CD4-positive, CD25-positive, alpha-beta regulatory T cell (primary cell): ENCODE results near the gene TMCC1. TPM values are rescaled to one million over a fixed set of nuclear protein-coding genes. Genes with fewer than 3 reads are reported as not detected.
A peak's percentile ranks its signal among the peaks of the same experiment; 100 is the strongest.

Experiments
- ATAC-seq, 2 donors: fragments of 150-1000 bp; cut with Tn5 transposase; one replicate each; pipeline ENCODE4 v1.10.0; 2021; ENCODE audit warnings: low read depth in 2 of 2, moderate number of reproducible peaks in 2 of 2, moderate library complexity in 1 of 2
- DNase-seq, 3 donors: peaks; one replicate each; pipeline versions ENCODE4 v3.0.0 to v3.0.0-alpha.2; 2012 to 2022; ENCODE audit warnings: mixed read lengths in 1 of 3
- H3K27ac ChIP-seq: one replicate; pipeline ENCODE4 v1.7.0; 2013; ENCODE audit warnings: mild to moderate bottlenecking, low read length; ENCODE audit not compliant: insufficient read depth, poor library complexity, severe bottlenecking
- H3K27me3 ChIP-seq: one replicate; pipeline ENCODE4 v1.7.0; 2013; ENCODE audit warnings: low read length; ENCODE audit not compliant: control insufficient read depth, insufficient read depth
- H3K36me3 ChIP-seq: one replicate; pipeline ENCODE4 v1.7.0; 2013; ENCODE audit warnings: mild to moderate bottlenecking, low read length, moderate library complexity; ENCODE audit not compliant: control insufficient read depth, insufficient read depth
- H3K4me1 ChIP-seq: 2 replicates; pipeline ENCODE4 v1.7.0; 2013; ENCODE audit warnings: mild to moderate bottlenecking, low read length; ENCODE audit not compliant: insufficient read depth, control insufficient read depth, poor library complexity, severe bottlenecking
- H3K4me3 ChIP-seq: one replicate; pipeline ENCODE4 v1.7.0; 2013; ENCODE audit warnings: low read depth, mild to moderate bottlenecking, low read length, moderate library complexity
- H3K9me3 ChIP-seq, 2 experiments: 1 replicate in 1 of 2; 2 replicates in 1 of 2; pipeline ENCODE4 v1.7.0; 2013; ENCODE audit warnings: low read length in 2 of 2, mild to moderate bottlenecking in 1 of 2, moderate library complexity in 1 of 2; ENCODE audit not compliant: control insufficient read depth in 2 of 2
- H3K27ac Mint-ChIP-seq, 3 donors: one replicate each; pipeline ENCODE4 v1.8.0; 2020 to 2022; ENCODE audit warnings: mild to moderate bottlenecking in 3 of 3, mixed read lengths in 3 of 3, moderate library complexity in 2 of 3
- H3K27me3 Mint-ChIP-seq: one replicate; pipeline ENCODE4 v1.8.0; 2022; ENCODE audit warnings: mild to moderate bottlenecking, mixed read lengths
- H3K36me3 Mint-ChIP-seq: one replicate; pipeline ENCODE4 v1.8.0; 2020; ENCODE audit warnings: mixed read lengths
- H3K4me1 Mint-ChIP-seq, 4 donors: one replicate each; pipeline ENCODE4 v1.8.0; 2020 to 2022; ENCODE audit warnings: mixed read lengths in 4 of 4, mild to moderate bottlenecking in 1 of 4
- H3K4me3 Mint-ChIP-seq, 4 donors: one replicate each; pipeline ENCODE4 v1.8.0; 2020 to 2022; ENCODE audit warnings: mild to moderate bottlenecking in 4 of 4, mixed read lengths in 4 of 4, moderate library complexity in 3 of 4
- H3K9me3 Mint-ChIP-seq, 7 donors: one replicate each; pipeline ENCODE4 v1.8.0; 2020 to 2022; ENCODE audit warnings: mixed read lengths in 7 of 7, mild to moderate bottlenecking in 3 of 7, moderate library complexity in 2 of 7
- polyA plus RNA-seq, 4 donors: library from polyadenylated mRNA; unstranded; fragments of 300-500 nt; fragmentation: Illumina TruSeq; gene quantifications; one replicate each; pipeline ENCODE4 v1.2.3, GENCODE V29; 2021
- total RNA-seq: library from RNA; stranded (reverse); gene quantifications from one replicate; pipeline ENCODE4 v1.2.3, GENCODE V29; 2022

TMCC1 gene
- total and polyA plus RNA-seq, 5 donors from 2014 or later, result 5.2 to 29.2 (median 6.2) TPM

DNA sequence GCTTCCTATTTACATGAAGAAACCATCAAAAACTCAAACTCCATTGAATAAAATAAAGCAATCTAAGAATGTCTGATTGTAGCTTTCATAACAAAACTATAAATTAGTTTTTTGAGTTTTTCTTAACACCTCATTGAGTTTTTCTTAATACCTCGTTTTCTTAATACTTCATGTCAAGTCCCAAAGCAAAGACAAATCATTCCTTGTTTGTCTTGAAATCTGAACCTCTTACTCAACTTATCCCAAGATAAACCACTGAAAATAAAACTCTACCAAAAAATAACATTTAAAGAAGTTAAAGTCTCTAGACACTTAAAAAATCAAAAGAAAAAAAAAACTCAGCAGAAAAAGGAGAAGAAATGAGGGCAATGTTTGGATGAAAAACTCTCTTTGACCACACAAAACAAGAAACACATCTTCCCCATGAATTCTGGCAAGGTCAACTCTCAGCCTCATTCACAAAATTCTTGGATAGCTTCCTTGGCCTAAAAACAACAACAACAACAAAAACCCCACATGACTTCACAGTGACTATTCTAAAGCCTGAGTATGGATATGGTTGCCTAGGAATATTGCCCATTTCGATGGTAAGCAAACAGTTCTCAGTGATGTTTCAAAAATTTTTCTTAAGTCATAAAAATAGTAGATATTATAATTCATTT is 38.2 kb downstream of the TMCC1 start:
- DNase-seq (no peak), ATAC-seq (no peak)
- Histone ChIP-seq H3K9me3 (no peaks in the 10 kb centered on the region), H3K4me1 (no peaks in the 10 kb centered on the region), H3K4me3 (no peak overlapping the region), H3K27ac (no peak overlapping the region), H3K36me3 (peaks cover 19% of the 10 kb centered on the region), H3K27me3 (no peaks in the 10 kb centered on the region)
- no peaks in the 10 kb centered on the region for H3K27me3 Mint-ChIP-seq
- H3K4me1 Mint-ChIP-seq, result peaks cover 16 to 41% (median 23%) of the 10 kb centered on the region in 4 donors
- peaks cover 0 to 6% (median 0%) of the 10 kb centered on the region in 7 donors for H3K9me3 Mint-ChIP-seq
- H3K27ac Mint-ChIP-seq, result peak overlapping the region in 1 of 3 donors; percentile 18
- H3K36me3 Mint-ChIP-seq, result peaks cover 26% of the 10 kb centered on the region
- no peak overlapping the region for H3K4me3 Mint-ChIP-seq

- peak overlapping the region in 1 of 3 donors; percentile 15 for H3K27ac Mint-ChIP-seq
These were observed 39.1 kb downstream of the TMCC1 start for GRCh38 chr3:129854460-129854859.

DNA sequence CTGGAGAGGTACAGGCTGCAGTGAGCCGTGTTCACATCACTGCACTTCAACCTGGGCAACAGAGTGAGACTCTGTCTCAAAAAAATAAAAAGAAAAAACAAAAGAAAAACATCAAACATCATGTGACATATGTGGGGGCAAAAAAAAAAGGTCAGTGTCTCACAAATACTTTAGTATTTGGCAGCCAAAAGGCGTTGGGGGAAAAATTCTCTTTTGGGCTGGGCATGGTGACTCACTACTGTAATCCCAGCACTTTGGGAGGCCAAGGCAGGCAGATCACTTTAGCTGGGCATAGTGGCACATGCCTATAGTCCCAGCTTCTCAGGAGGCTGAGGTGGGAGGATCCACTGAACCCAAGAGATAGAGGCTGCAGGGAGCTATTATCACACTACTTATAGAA is 47.6 kb downstream of the TMCC1 start:
- no peak overlapping the region for H3K27ac ChIP-seq
- peaks cover 6 to 32% (median 19%) of the 10 kb centered on the region in 4 donors for H3K4me1 Mint-ChIP-seq
- H3K4me1 ChIP-seq, result no peaks in the 10 kb centered on the region
- H3K9me3 ChIP-seq, result no peaks in the 10 kb centered on the region
- no peak for ATAC-seq
- DNase-seq, result no peak
- peak overlapping the region in 1 of 3 donors; percentile 52 for H3K27ac Mint-ChIP-seq
- no peaks in the 10 kb centered on the region for H3K27me3 ChIP-seq
- peaks cover 0 to 9% (median 0%) of the 10 kb centered on the region in 7 donors for H3K9me3 Mint-ChIP-seq
- H3K4me3 ChIP-seq, result no peak overlapping the region
- H3K36me3 ChIP-seq, result peaks cover 13% of the 10 kb centered on the region
- H3K4me3 Mint-ChIP-seq, result no peak overlapping the region
- H3K27me3 Mint-ChIP-seq, result no peaks in the 10 kb centered on the region
- H3K36me3 Mint-ChIP-seq, result peaks cover 38% of the 10 kb centered on the region

More at GRCh38 chr3:129854460-129854859, 39.1 kb downstream of the TMCC1 start:
- no peak overlapping the region for H3K4me3 Mint-ChIP-seq
- Histone ChIP-seq H3K36me3 (peaks cover 17% of the 10 kb centered on the region), H3K27ac (no peak overlapping the region), H3K4me1 (no peaks in the 10 kb centered on the region), H3K27me3 (no peaks in the 10 kb centered on the region), H3K9me3 (no peaks in the 10 kb centered on the region), H3K4me3 (no peak overlapping the region)
- DNase-seq, result no peak
- peaks cover 16 to 45% (median 23%) of the 10 kb centered on the region in 4 donors for H3K4me1 Mint-ChIP-seq
- ATAC-seq, result no peak
- H3K9me3 Mint-ChIP-seq, result peaks cover 0 to 6% (median 0%) of the 10 kb centered on the region in 7 donors
- H3K27me3 Mint-ChIP-seq, result no peaks in the 10 kb centered on the region
- peaks cover 30% of the 10 kb centered on the region for H3K36me3 Mint-ChIP-seq

DNA sequence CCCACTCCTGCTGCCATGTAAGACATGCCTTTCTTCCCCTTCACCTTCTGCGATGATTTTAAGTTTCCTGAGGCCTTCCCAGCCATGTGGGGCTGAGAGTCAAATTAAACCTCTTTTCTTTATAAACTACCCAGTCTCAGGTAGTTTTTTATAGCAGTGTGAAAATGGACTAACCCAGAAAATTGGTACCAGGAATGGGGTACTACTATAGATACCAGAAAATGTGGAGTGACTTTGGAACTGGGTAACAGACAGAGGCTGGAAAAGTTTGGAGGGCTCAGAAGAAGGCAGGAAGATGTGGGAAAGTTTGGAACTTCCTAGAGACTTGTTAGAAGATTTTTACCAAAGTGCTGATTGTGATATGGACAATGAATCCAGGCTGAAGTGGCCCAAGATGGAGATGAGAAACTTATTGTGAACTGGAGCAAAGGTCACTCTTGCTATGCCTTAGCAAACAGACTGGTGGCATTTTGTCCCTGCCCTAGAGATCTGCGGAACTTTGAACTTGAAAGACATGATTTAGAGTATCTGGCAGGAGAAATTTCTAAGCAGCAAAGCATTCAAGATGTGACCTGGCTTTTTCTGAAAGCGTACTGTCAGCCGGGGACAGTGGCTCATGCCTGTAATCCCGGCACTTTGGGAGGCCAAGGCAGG is 52.7 kb downstream of the TMCC1 start:
- Mint-ChIP-seq H3K4me3 (no peak overlapping the region), H3K4me1 (peaks cover 14 to 35% (median 21%) of the 10 kb centered on the region in 4 donors), H3K36me3 (peaks cover 43% of the 10 kb centered on the region), H3K27me3 (no peaks in the 10 kb centered on the region), H3K9me3 (peaks cover 0 to 9% (median 0%) of the 10 kb centered on the region in 7 donors), H3K27ac (no peak overlapping the region)
- H3K4me1 ChIP-seq, result no peaks in the 10 kb centered on the region
- H3K27me3 ChIP-seq, result no peaks in the 10 kb centered on the region
- no peak for DNase-seq
- peaks cover 2% of the 10 kb centered on the region for H3K36me3 ChIP-seq
- H3K9me3 ChIP-seq, result no peaks in the 10 kb centered on the region
- ATAC-seq, result no peak
- H3K4me3 ChIP-seq, result no peak overlapping the region
- no peak overlapping the region for H3K27ac ChIP-seq

DNA sequence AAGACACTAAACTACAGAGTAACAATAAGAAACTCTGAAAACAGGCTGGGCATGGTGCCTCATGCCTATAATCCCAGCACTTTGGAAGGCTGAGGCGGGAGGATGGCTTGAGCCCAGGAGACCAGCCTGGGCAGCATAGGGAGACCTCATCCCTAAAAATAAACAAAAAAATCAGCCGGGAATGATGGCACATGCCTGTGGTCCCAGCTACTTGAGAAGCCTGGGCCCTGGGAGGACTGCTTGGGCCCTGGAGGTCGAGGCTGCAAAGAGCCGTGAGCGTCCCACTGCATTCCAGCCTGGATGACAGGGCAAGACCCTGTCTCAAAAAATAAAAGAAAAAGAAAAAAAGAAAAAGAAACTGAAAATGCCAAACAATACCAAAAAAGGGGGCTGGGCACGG is 55.4 kb downstream of the TMCC1 start:
- no peaks in the 10 kb centered on the region for H3K4me1 ChIP-seq
- no peaks in the 10 kb centered on the region for H3K27me3 ChIP-seq
- H3K4me3 ChIP-seq, result no peak overlapping the region
- H3K9me3 ChIP-seq, result no peaks in the 10 kb centered on the region
- Mint-ChIP-seq H3K9me3 (peaks cover 0 to 2% (median 0%) of the 10 kb centered on the region in 7 donors), H3K27me3 (no peaks in the 10 kb centered on the region), H3K27ac (peak overlapping the region in 1 of 3 donors; percentile 40), H3K4me1 (peaks cover 10 to 21% (median 18%) of the 10 kb centered on the region in 4 donors), H3K4me3 (no peak overlapping the region), H3K36me3 (peaks cover 35% of the 10 kb centered on the region)
- no peak overlapping the region for H3K27ac ChIP-seq
- DNase-seq, result no peak
- ATAC-seq, result no peak
- H3K36me3 ChIP-seq, result peaks cover 2% of the 10 kb centered on the region

DNA sequence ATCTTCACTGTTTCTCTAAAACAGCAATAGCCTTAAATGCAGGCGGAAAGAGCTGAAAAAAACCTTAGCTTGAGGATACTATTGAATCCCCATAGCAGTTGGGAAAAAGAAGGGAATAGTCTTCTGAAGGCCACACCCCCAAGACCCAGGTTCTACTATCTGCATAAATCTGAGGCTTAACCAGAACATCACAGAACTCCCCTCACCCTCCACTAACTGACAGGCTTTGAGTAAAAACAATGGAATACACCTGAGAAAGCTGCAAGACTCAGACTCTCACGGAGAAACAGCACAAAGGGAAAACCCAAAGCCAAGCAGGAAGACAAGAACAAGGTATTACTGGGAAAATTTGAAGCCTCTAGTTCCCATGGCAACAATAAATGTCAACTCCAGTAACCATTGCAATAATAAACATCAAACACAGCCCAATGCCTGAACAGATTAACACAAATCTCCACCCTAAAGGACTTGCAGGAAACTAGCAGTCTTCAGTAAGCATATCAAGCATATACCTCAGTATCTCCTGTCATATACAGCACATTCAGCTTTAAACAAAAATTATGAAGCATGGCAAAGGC is 56.4 kb downstream of the TMCC1 start:
- H3K36me3 ChIP-seq, result peaks cover under 1% of the 10 kb centered on the region
- H3K27me3 ChIP-seq, result no peaks in the 10 kb centered on the region
- DNase-seq, result no peak
- H3K4me1 ChIP-seq, result no peaks in the 10 kb centered on the region
- ATAC-seq, result no peak
- H3K4me1 Mint-ChIP-seq, result peaks cover 10 to 21% (median 18%) of the 10 kb centered on the region in 4 donors
- no peak overlapping the region for H3K27ac ChIP-seq
- peak overlapping the region in 1 of 3 donors; percentile 40 for H3K27ac Mint-ChIP-seq
- peaks cover 35% of the 10 kb centered on the region for H3K36me3 Mint-ChIP-seq
- no peaks in the 10 kb centered on the region for H3K27me3 Mint-ChIP-seq
- H3K4me3 ChIP-seq, result no peak overlapping the region
- H3K9me3 Mint-ChIP-seq, result peaks cover 0 to 2% (median 0%) of the 10 kb centered on the region in 7 donors
- H3K9me3 ChIP-seq, result no peaks in the 10 kb centered on the region
- no peak overlapping the region for H3K4me3 Mint-ChIP-seq

GRCh38 chr3:129836381-129837064 is 57.0 kb downstream of the TMCC1 start:
- H3K27ac Mint-ChIP-seq, result no peak overlapping the region
- peaks cover 10 to 21% (median 18%) of the 10 kb centered on the region in 4 donors for H3K4me1 Mint-ChIP-seq
- no peak overlapping the region for H3K4me3 Mint-ChIP-seq
- H3K4me3 ChIP-seq, result no peak overlapping the region
- no peak overlapping the region for H3K27ac ChIP-seq
- no peaks in the 10 kb centered on the region for H3K4me1 ChIP-seq
- ATAC-seq (no peak), DNase-seq (no peak)
- H3K36me3 ChIP-seq, result no peaks in the 10 kb centered on the region
- H3K9me3 Mint-ChIP-seq, result peaks cover 0 to 2% (median 0%) of the 10 kb centered on the region in 7 donors
- no peaks in the 10 kb centered on the region for H3K9me3 ChIP-seq
- no peaks in the 10 kb centered on the region for H3K27me3 ChIP-seq
- H3K36me3 Mint-ChIP-seq, result peaks cover 30% of the 10 kb centered on the region
- no peaks in the 10 kb centered on the region for H3K27me3 Mint-ChIP-seq
